Neuronal stem cell (in vitro differentiated cells): ENCODE measurements around the gene PPP3CA.

Source experiments
- DNase-seq: peaks from one replicate; pipeline ENCODE4 v3.0.0-alpha.2; 2013; ENCODE audit warnings: low spot score
- H2AFZ ChIP-seq: one replicate; pipeline ENCODE4 v1.6.1; 2013; ENCODE audit warnings: mild to moderate bottlenecking, low read length, inconsistent platforms
- H2AK5ac ChIP-seq: 2 replicates; pipeline ENCODE4 v1.6.1; 2013; ENCODE audit warnings: low read depth, mild to moderate bottlenecking, inconsistent platforms, low read length, moderate library complexity, mixed read lengths
- H2BK120ac ChIP-seq: 2 replicates; pipeline ENCODE4 v1.6.1; 2013; ENCODE audit warnings: low read depth, mild to moderate bottlenecking, inconsistent platforms, low read length, moderate library complexity, mixed read lengths
- H2BK12ac ChIP-seq: one replicate; pipeline ENCODE4 v1.6.1; 2013; ENCODE audit warnings: low read length, inconsistent platforms
- H2BK15ac ChIP-seq: 2 replicates; pipeline ENCODE4 v1.6.1; 2013; ENCODE audit warnings: mild to moderate bottlenecking, low read length, inconsistent platforms, mixed read lengths
- H2BK5ac ChIP-seq: one replicate; pipeline ENCODE4 v1.6.1; 2013; ENCODE audit warnings: inconsistent platforms, mild to moderate bottlenecking, low read length, moderate library complexity
- H3K14ac ChIP-seq: one replicate; pipeline ENCODE4 v1.6.1; 2013; ENCODE audit warnings: low read length, inconsistent platforms
- H3K18ac ChIP-seq: 2 replicates; pipeline ENCODE4 v1.6.1; 2013; ENCODE audit warnings: low read length, inconsistent platforms
- H3K23ac ChIP-seq: 2 replicates; pipeline ENCODE4 v1.6.1; 2013; ENCODE audit warnings: low read depth, mild to moderate bottlenecking, mixed read lengths, low read length, inconsistent platforms; ENCODE audit not compliant: poor library complexity
- H3K27ac ChIP-seq: replicated peaks from 3 replicates; pipeline ENCODE4 v1.5.1; 2013; ENCODE audit warnings: low read length, inconsistent platforms
- H3K27me3 ChIP-seq, 3 experiments: 2 replicates each; pipeline ENCODE4 v1.6.1; 2013; ENCODE audit warnings: low read length in 3 of 3, mild to moderate bottlenecking in 2 of 3, inconsistent platforms in 1 of 3, low read depth in 1 of 3, mixed read lengths in 1 of 3, moderate library complexity in 1 of 3; ENCODE audit not compliant: control insufficient read depth in 3 of 3, insufficient read depth in 3 of 3
- H3K36me3 ChIP-seq, 2 donors: replicated peaks in 1 of 2; 2 replicates each; pipeline ENCODE4 v1.6.1; 2013; ENCODE audit warnings: low read length in 2 of 2; ENCODE audit not compliant: control insufficient read depth in 2 of 2, insufficient read depth in 2 of 2
- H3K4ac ChIP-seq: 2 replicates; pipeline ENCODE4 v1.6.1; 2013; ENCODE audit warnings: inconsistent platforms, mild to moderate bottlenecking, low read length, moderate library complexity
- H3K4me1 ChIP-seq, 2 donors: 1 replicate in 1 of 2; 2 replicates in 1 of 2; pipeline ENCODE4 v1.6.1; 2013; ENCODE audit warnings: low read length in 2 of 2, low read depth in 1 of 2; ENCODE audit not compliant: control insufficient read depth in 2 of 2, insufficient read depth in 1 of 2
- H3K4me2 ChIP-seq: one replicate; pipeline ENCODE4 v1.6.1; 2013; ENCODE audit warnings: mild to moderate bottlenecking, low read length, inconsistent platforms; ENCODE audit not compliant: insufficient read depth, poor library complexity, severe bottlenecking
- H3K4me3 ChIP-seq, 2 donors: 2 replicates each; pipeline ENCODE4 v1.5.1; 2013; ENCODE audit warnings: low read length in 2 of 2, mild to moderate bottlenecking in 2 of 2, inconsistent platforms in 1 of 2, moderate library complexity in 1 of 2
- H3K79me1 ChIP-seq: one replicate; pipeline ENCODE4 v1.6.1; 2013; ENCODE audit warnings: low read depth, mild to moderate bottlenecking, inconsistent platforms, low read length, moderate library complexity
- H3K9ac ChIP-seq: one replicate; pipeline ENCODE4 v1.6.1; 2013; ENCODE audit warnings: mild to moderate bottlenecking, low read depth, low read length, inconsistent platforms; ENCODE audit not compliant: poor library complexity
- H3K9me3 ChIP-seq, 2 donors: replicated peaks in 1 of 2; 2 replicates each; pipeline versions ENCODE3 to v1.6.1; 2013; ENCODE audit warnings: low read length in 2 of 2, mild to moderate bottlenecking in 2 of 2, inconsistent platforms in 1 of 2, low read depth in 1 of 2, mixed read lengths in 1 of 2, moderate library complexity in 1 of 2; ENCODE audit not compliant: control insufficient read depth in 2 of 2, insufficient read depth in 1 of 2
- H4K8ac ChIP-seq: one replicate; pipeline ENCODE4 v1.6.1; 2013; ENCODE audit warnings: low read depth, mild to moderate bottlenecking, inconsistent platforms, low read length, moderate library complexity
- H4K91ac ChIP-seq: one replicate; pipeline ENCODE4 v1.6.1; 2013; ENCODE audit warnings: low read length, low read depth, mild to moderate bottlenecking, inconsistent platforms; ENCODE audit not compliant: poor library complexity
- WGBS, 2 donors: extraction: QIAGEN DNeasy Blood & Tissue Kit; methylation state at CpG; one replicate each; pipeline ENCODE4 v1.1.7; 2013; ENCODE audit warnings: missing lambda C conversion rate in 2 of 2, mixed read lengths in 1 of 2; ENCODE audit not compliant: insufficient read length in 2 of 2, insufficient replicate concordance in 1 of 2; ENCODE audit errors: extremely low coverage in 2 of 2; 5-methylcytosine and 5-hydroxymethylcytosine counted together

Gene PPP3CA

GRCh38 chr4:101291198-101291597 is 56.1 kb downstream of the PPP3CA start:
- H3K27ac ChIP-seq = no peak overlapping the region
- no peaks in the 10 kb centered on the region for H3K79me1 ChIP-seq
- peaks cover 0 to 2% of the 10 kb centered on the region in 2 donors for H3K4me1 ChIP-seq
- no peak overlapping the region for H2BK120ac ChIP-seq
- H3K4me3 ChIP-seq = no peak overlapping the region
- no peak overlapping the region for H4K8ac ChIP-seq
- no peak overlapping the region for H3K4ac ChIP-seq
- H2BK12ac ChIP-seq = no peak overlapping the region
- no peak overlapping the region for H2AFZ ChIP-seq
- H3K9ac ChIP-seq = no peak overlapping the region
- no peak overlapping the region for H2AK5ac ChIP-seq
- H3K9me3 ChIP-seq = no peaks in the 10 kb centered on the region
- no peak overlapping the region for H3K23ac ChIP-seq
- DNase-seq = no peak
- H3K36me3 ChIP-seq = no peaks in the 10 kb centered on the region
- no peak overlapping the region for H2BK5ac ChIP-seq
- no peak overlapping the region for H3K18ac ChIP-seq
- no peak overlapping the region for H3K14ac ChIP-seq
- no peaks in the 10 kb centered on the region for H3K27me3 ChIP-seq
- no CpG with 5 or more reads among the region's 1 CpG for WGBS, 2 donors
- no peak overlapping the region for H4K91ac ChIP-seq
- no peak overlapping the region for H3K4me2 ChIP-seq
- H2BK15ac ChIP-seq = no peak overlapping the region

GRCh38 chr4:101290654-101291053 is 56.7 kb downstream of the PPP3CA start:
- no peak overlapping the region for H3K27ac ChIP-seq
- H3K14ac ChIP-seq = no peak overlapping the region
- H3K27me3 ChIP-seq = no peaks in the 10 kb centered on the region
- H2BK120ac ChIP-seq = no peak overlapping the region
- H2AK5ac ChIP-seq = no peak overlapping the region
- no peak overlapping the region for H2BK12ac ChIP-seq
- H4K8ac ChIP-seq = no peak overlapping the region
- no peak overlapping the region for H3K9ac ChIP-seq
- no peak overlapping the region for H2AFZ ChIP-seq
- H3K23ac ChIP-seq = no peak overlapping the region
- H3K79me1 ChIP-seq = no peaks in the 10 kb centered on the region
- H3K18ac ChIP-seq = no peak overlapping the region
- no peak overlapping the region for H3K4ac ChIP-seq
- H3K4me2 ChIP-seq = no peak overlapping the region
- DNase-seq = no peak
- no peaks in the 10 kb centered on the region for H3K9me3 ChIP-seq
- no peak overlapping the region for H3K4me3 ChIP-seq
- H2BK5ac ChIP-seq = no peak overlapping the region
- peaks cover 0 to 2% of the 10 kb centered on the region in 2 donors for H3K4me1 ChIP-seq
- H4K91ac ChIP-seq = no peak overlapping the region
- WGBS, 2 donors = no CpG with 5 or more reads among the region's 3 CpGs
- H3K36me3 ChIP-seq = no peaks in the 10 kb centered on the region
- no peak overlapping the region for H2BK15ac ChIP-seq

DNA sequence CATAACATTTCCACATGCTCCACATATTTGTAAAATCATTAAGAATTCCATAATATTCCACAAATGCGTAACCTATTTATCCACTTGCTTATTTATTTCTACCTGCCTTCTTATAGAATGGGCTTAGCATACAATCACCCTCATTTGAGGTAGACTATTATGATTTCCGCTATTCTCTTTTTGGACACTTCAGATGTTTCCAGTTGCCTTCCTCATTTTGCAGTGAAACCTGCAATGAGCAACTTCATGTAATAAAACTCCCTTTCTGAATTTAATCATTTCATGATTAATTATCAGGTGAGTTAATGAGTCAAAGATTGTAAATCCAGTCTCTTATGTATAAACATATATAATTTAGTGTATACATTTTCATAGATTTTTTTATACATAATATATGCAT is 58.0 kb downstream of the PPP3CA start:
- no peak overlapping the region for H2AFZ ChIP-seq
- no peaks in the 10 kb centered on the region for H3K79me1 ChIP-seq
- H3K36me3 ChIP-seq = no peaks in the 10 kb centered on the region
- no CpG with 5 or more reads among the region's 2 CpGs for WGBS, 2 donors
- H3K9me3 ChIP-seq = no peaks in the 10 kb centered on the region
- H2BK12ac ChIP-seq = no peak overlapping the region
- no peak overlapping the region for H2AK5ac ChIP-seq
- H3K14ac ChIP-seq = no peak overlapping the region
- H3K23ac ChIP-seq = no peak overlapping the region
- H3K27ac ChIP-seq = no peak overlapping the region
- no peaks in the 10 kb centered on the region for H3K27me3 ChIP-seq
- no peak overlapping the region for H3K9ac ChIP-seq
- no peak overlapping the region for H3K4me2 ChIP-seq
- DNase-seq = no peak
- no peak overlapping the region for H3K4ac ChIP-seq
- H2BK5ac ChIP-seq = no peak overlapping the region
- peaks cover 0 to 2% of the 10 kb centered on the region in 2 donors for H3K4me1 ChIP-seq
- H2BK15ac ChIP-seq = no peak overlapping the region
- H3K18ac ChIP-seq = no peak overlapping the region
- no peak overlapping the region for H3K4me3 ChIP-seq
- no peak overlapping the region for H4K91ac ChIP-seq
- H4K8ac ChIP-seq = no peak overlapping the region
- no peak overlapping the region for H2BK120ac ChIP-seq

- H4K91ac ChIP-seq = no peak overlapping the region
- no peak overlapping the region for H3K4ac ChIP-seq
- H3K9ac ChIP-seq = no peak overlapping the region
- H2BK12ac ChIP-seq = no peak overlapping the region
- no peak overlapping the region for H2AFZ ChIP-seq
- H3K4me1 ChIP-seq = peaks cover 0 to 2% of the 10 kb centered on the region in 2 donors
- no peak overlapping the region for H4K8ac ChIP-seq
- no peaks in the 10 kb centered on the region for H3K27me3 ChIP-seq
- no peak overlapping the region for H3K27ac ChIP-seq
- H2BK120ac ChIP-seq = no peak overlapping the region
- no peaks in the 10 kb centered on the region for H3K36me3 ChIP-seq
- DNase-seq = no peak
- no peaks in the 10 kb centered on the region for H3K9me3 ChIP-seq
- WGBS, 2 donors = 100% methylated on average over 2 of the region's 6 CpGs; no CpG with 5 or more reads in 1 of the 2 donors
- no peaks in the 10 kb centered on the region for H3K79me1 ChIP-seq
- H3K14ac ChIP-seq = no peak overlapping the region
- no peak overlapping the region for H3K18ac ChIP-seq
- H3K23ac ChIP-seq = no peak overlapping the region
- no peak overlapping the region for H2AK5ac ChIP-seq
- no peak overlapping the region for H3K4me2 ChIP-seq
- no peak overlapping the region for H2BK5ac ChIP-seq
- H2BK15ac ChIP-seq = no peak overlapping the region
- no peak overlapping the region for H3K4me3 ChIP-seq
These were observed 58.8 kb downstream of the PPP3CA start for GRCh38 chr4:101288365-101289145.
